HG03025 (cell line): ENCODE data around the gene COL8A2.
A peak's percentile ranks its signal among the peaks of the same experiment; 100 is the strongest.

Experiments used
- ATAC-seq: cut with Tn5 transposase; IDR thresholded peaks from one replicate; pipeline ENCODE4 v1.9.1; 2021; ENCODE audit warnings: mild to moderate bottlenecking, moderate library complexity; ENCODE audit not compliant: unreplicated experiment, low FRiP score

The COL8A2 gene

GRCh38 chr1:36093226-36093625 is 31.8 kb downstream of the COL8A2 start:
- no peak for ATAC-seq

- ATAC-seq: no peak
These were observed 32.2 kb downstream of the COL8A2 start for GRCh38 chr1:36092798-36093185.

- no peak for ATAC-seq
These were observed 32.7 kb downstream of the COL8A2 start for GRCh38 chr1:36092166-36092797.

GRCh38 chr1:36091698-36092097 is 33.3 kb downstream of the COL8A2 start:
- no peak for ATAC-seq

- no peak for ATAC-seq
These were observed 33.9 kb downstream of the COL8A2 start for GRCh38 chr1:36091141-36091540.

- ATAC-seq: no peak
These were observed 35.5 kb downstream of the COL8A2 start for GRCh38 chr1:36089393-36090121.

- ATAC-seq: peak; percentile 69
These were observed 36.2 kb downstream of the COL8A2 start, which contains the start of gene ADPRS for GRCh38 chr1:36088577-36089392. ADPRS (plus strand) TSS chr1:36088892; CDS start chr1:36088905, 13 bp downstream.

GRCh38 chr1:36088265-36088576 is 36.8 kb downstream of the COL8A2 start:
- no peak for ATAC-seq

- no peak for ATAC-seq
These were observed 37.5 kb downstream of the COL8A2 start for GRCh38 chr1:36087233-36088123.

GRCh38 chr1:36086529-36087232 is 38.3 kb downstream of the COL8A2 start:
- no peak for ATAC-seq

- no peak for ATAC-seq
These were observed 39.1 kb downstream of the COL8A2 start for GRCh38 chr1:36085686-36086526.

- ATAC-seq: no peak
These were observed 39.9 kb downstream of the COL8A2 start for GRCh38 chr1:36085126-36085525.

- ATAC-seq: no peak
These were observed 40.4 kb downstream of the COL8A2 start for GRCh38 chr1:36084497-36085115.

- no peak for ATAC-seq
These were observed 41.2 kb downstream of the COL8A2 start, which contains the start of gene TEKT2 for GRCh38 chr1:36083635-36084496. TEKT2 (plus strand) TSS chr1:36084094; CDS start chr1:36084922, 828 bp downstream.

GRCh38 chr1:36083219-36083618 is 41.8 kb downstream of the COL8A2 start:
- no peak for ATAC-seq

- ATAC-seq: no peak
These were observed 43.0 kb downstream of the COL8A2 start for GRCh38 chr1:36081926-36082485.

- no peak for ATAC-seq
These were observed 44.2 kb downstream of the COL8A2 start for GRCh38 chr1:36080801-36081200.
